Activated CD8-positive, alpha-beta memory T cell treated with anti-CD3 and anti-CD28 coated beads for 36 hours (primary cell): ENCODE data around the gene LFNG. TPM values are rescaled to one million over a fixed set of nuclear protein-coding genes. Genes with fewer than 3 reads are reported as not detected.
"Not testable (repeated sequence)": the region's sequence is repeated elsewhere in the genome, so short reads cannot be mapped to it uniquely, and the experiment has no call there.

ENCODE experiments used
- CTCF ChIA-PET: fragments of 350-600 bp; sonication (Branson Sonifier 250); formaldehyde crosslinking; loops from one replicate; lab custom pipeline; 2021; ENCODE audit warnings: antibody characterized with exemption; lab: Charles Lee
- POLR2A ChIA-PET: fragments of 350-600 bp; sonication (Branson Sonifier 250); formaldehyde crosslinking; loops from one replicate; lab custom pipeline; 2021; ENCODE audit warnings: antibody characterized with exemption; lab: Charles Lee
- total RNA-seq, 2 experiments: library from RNA; stranded (reverse); gene quantifications; one replicate each; pipeline ENCODE4 v1.2.3, GENCODE V29; 2021

LFNG gene
- total RNA-seq, 2 experiments from 2014 or later = 22.4 to 24.2 TPM

DNA sequence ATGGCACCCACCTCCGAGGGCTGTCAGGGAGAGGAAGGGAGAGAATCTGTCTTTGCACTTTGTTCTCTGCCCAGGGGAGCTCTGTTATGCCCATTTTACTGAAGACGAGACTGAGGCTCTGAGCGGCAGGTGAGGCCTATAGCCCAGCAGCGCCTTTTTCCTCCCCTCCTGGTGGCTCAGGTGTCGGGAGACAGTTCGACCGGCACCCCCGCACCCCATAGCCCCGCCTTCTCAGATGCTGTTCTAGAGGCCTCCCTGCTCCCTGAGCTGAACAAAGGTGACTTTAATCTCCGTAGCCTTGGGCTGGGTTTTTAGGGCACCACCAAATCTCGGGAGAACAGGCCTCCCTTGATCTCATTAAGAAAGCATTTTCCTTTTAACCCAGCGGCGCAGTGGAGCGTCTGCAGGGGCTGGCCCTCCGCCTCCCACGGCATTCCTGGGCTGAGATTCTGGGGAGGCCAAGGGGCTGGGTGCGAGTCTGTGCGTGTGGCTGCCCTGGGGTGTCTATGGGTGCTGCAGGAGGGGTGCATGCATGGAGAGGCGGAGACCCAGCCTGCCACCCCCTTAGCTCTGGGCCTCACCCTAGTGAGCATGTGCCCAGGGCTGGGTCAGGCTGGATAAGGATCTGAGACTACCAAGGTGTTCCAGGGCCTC is 3.3 kb downstream of the LFNG start:
- ChIA-PET CTCF (interaction anchor here (0.9 to 1.3 kb wide), 3 partner anchors 30 to 187 kb away, joined by 3 to 6 read pairs (median 3); no protein-coding TSS in a partner anchor), POLR2A (interaction anchor here (0.6 to 1.9 kb wide), 4 partner anchors 12 to 120 kb away, joined by 3 to 5 read pairs (median 4); no protein-coding TSS in a partner anchor)

DNA sequence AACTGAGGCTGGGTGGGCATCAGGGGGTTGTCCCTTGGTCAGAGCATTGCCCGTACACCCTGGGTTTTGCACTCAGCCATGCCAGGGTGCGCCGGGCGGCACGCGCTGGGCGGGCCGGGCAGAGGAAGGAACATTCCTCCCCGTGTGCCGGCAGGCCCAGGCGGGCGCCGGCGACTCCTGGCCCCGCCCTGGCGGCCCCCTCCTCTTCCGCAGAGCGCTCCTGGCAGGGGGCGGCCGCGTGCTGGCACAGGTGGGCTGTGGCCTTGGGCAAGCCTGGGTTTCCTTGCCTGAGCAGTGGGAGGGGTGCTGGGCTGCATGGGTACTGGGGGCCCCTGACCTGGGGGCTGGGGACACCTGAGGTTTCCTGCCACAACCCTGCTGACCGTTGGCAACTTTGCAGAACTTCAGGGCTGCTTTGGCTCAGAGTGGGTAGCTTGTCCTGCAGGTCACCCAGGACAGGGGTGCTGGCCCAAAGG is 3.9 kb downstream of the LFNG start:
- CTCF ChIA-PET = interaction anchor here (0.9 to 1.0 kb wide), 2 partner anchors 30 to 36 kb away, joined by 3 read pairs; no protein-coding TSS in a partner anchor
- POLR2A ChIA-PET = interaction anchor here (1.9 kb wide), 1 partner anchor 15 kb away, joined by 5 read pairs; no protein-coding TSS in a partner anchor

GRCh38 chr7:2523941-2524807 is 4.6 kb downstream of the LFNG start:
- ChIA-PET POLR2A (no interaction called here), CTCF (no interaction called here)

- ChIA-PET POLR2A (no interaction called here), CTCF (no interaction called here)
These were observed 5.5 kb downstream of the LFNG start for GRCh38 chr7:2524808-2525657.

DNA sequence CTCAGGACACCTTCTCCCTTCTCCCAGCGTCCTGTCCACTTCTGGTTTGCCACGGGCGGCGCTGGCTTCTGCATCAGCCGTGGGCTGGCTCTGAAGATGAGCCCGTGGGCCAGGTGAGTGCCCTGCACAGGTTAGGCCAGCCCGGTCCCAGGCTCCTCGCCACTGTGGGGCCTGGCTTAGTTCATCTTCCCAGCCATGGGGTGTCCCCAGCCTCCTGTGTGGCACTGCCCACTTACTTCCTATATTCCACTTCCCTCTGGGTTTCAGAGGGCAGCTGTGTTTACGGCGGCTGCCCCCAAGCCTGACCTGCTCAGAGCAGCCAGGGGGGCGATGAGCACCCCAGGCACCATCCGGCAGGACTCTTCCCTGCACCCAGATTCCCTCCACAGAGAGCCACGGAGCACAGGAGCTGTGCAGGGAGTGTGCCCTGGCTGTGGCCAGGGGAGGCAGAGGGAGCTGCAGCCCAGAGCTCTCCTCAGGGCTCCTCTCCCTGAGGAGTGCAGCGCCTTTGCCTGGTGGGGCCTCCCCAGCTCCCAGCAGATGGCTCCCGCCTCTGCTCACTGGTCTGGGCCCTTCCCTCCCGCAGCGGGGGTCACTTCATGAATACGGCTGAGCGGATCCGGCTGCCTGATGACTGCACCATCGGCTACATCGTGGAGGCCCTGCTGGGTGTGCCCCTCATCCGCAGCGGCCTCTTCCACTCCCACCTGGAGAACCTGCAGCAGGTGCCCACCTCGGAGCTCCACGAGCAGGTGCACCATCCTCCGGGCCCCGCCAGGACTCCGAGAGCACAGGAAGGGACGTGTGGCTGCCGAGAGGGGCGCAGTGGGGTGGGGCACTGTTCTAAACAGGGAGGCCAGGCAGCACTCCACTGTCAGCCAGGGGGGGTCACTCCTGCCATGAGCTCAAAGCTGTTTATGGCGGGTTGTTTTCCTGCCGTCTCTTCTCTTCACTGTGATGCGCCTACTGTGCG is 6.4 kb downstream of the LFNG start:
- POLR2A ChIA-PET = interaction anchor here (1.0 kb wide), 1 partner anchor 17 kb away, joined by 3 read pairs; no protein-coding TSS in a partner anchor
- CTCF ChIA-PET = no interaction called here

- ChIA-PET POLR2A (interaction anchor here (0.6 to 1.0 kb wide), 2 partner anchors 18 to 147 kb away, joined by 3 read pairs; no protein-coding TSS in a partner anchor), CTCF (no interaction called here)
These were observed 7.3 kb downstream of the LFNG start for GRCh38 chr7:2526659-2527504.

GRCh38 chr7:2527505-2528467 is 8.2 kb downstream of the LFNG start:
- CTCF ChIA-PET = no interaction called here
- POLR2A ChIA-PET = interaction anchor here (1.3 kb wide), 1 partner anchor 17 kb away, joined by 3 read pairs; no protein-coding TSS in a partner anchor

- POLR2A ChIA-PET = interaction anchor here (1.0 to 2.2 kb wide), 3 partner anchors 12 to 19 kb away, joined by 3 to 9 read pairs (median 3); no protein-coding TSS in a partner anchor
- CTCF ChIA-PET = no interaction called here
These were observed 9.0 kb downstream of the LFNG start for GRCh38 chr7:2528481-2529095.

DNA sequence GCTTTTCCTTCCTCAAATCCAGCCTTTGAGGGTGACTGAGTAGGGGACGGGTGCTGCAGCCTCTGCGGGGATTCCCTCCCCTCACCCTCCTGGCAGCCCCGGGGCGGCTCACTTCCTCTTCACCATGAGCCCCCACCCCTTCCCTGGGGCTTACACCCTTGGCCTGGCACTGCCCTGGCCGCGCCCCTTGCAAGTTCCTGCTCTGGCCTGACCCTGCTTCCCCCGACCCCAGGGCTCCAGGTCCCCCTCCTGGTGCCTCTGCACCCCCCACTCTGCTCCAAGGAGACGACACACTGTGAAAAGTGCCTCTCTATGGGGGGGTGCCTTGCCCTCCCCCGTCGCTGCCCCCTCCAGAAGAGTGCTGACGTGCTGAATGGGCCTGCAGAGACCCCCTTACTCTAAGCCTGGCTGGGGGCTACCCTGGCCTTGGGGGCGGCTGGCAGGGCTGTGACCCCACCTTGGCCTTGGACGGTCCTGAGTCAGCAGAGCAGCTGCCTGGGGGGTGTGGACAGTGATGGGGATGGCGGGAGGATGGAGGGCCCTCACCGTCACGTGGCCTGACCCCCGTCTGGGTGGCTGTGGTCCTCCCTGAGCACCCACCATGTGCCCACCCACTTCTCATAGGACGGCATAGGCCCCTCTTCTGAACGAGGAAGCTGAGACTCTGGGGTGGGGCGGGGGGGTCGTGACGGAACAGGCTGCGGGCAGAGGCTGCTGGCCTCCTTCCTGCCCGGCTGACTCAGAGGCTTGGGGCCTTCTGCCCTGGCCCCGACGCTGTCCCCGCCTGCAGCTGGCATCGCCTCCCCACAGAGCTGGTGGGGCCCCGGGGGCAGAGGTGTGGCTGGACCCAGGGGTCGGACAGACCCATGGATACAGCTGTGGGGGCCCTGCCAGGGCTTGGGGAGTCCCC is 9.8 kb downstream of the LFNG start:
- POLR2A ChIA-PET = interaction anchor here (0.8 to 2.2 kb wide), 5 partner anchors 8 to 229 kb away, joined by 3 to 18 read pairs (median 5); no protein-coding TSS in a partner anchor
- CTCF ChIA-PET = no interaction called here

DNA sequence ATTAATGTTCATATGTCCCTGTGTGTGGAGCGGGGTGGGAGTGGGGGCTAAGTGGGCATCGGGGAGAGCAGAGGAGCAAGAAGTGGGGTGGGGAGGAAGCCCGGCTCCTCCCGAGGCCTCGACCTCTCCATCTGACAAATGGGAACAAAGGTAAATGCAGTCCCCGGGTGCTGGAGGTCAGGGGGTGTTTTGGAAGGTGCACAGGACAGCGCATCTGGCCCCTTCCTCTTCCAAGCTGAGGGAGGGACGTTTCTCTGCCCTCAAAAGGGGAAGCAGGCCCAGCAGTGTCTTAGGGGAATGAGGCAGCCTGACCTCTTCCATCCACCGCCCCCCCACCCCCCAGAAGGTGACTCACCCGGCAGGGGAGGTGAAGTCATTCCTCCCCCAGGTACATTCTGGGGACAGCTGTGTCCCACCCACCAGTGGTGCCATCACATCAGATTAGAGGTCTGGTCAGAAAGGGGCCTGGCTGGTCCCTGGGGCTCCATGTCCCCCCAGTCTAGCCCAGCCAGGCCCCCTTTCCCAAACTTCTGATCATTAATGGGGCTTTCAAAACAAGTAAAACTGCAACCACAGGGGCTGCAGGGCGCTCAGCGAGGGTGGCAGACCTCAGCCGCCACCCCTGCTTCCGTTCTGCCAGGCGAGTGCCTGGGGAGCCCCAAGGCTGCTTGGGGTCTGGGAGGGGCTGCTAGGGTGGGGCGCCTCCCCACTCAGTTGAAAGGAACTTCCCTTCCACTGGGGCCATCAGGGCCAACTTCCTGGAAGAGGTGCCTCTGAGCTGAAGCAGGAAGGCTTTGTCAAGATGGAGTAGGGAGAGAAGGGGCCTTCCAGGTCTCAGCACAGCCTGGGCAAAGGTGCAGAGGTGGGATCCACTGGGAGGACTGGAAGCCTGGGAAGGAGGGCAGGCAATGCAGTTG is 10.8 kb downstream of the LFNG start:
- ChIA-PET POLR2A (interaction anchor here (0.6 to 2.2 kb wide), 4 partner anchors 9 to 228 kb away, joined by 5 to 18 read pairs (median 8); no protein-coding TSS in a partner anchor), CTCF (no interaction called here)

DNA sequence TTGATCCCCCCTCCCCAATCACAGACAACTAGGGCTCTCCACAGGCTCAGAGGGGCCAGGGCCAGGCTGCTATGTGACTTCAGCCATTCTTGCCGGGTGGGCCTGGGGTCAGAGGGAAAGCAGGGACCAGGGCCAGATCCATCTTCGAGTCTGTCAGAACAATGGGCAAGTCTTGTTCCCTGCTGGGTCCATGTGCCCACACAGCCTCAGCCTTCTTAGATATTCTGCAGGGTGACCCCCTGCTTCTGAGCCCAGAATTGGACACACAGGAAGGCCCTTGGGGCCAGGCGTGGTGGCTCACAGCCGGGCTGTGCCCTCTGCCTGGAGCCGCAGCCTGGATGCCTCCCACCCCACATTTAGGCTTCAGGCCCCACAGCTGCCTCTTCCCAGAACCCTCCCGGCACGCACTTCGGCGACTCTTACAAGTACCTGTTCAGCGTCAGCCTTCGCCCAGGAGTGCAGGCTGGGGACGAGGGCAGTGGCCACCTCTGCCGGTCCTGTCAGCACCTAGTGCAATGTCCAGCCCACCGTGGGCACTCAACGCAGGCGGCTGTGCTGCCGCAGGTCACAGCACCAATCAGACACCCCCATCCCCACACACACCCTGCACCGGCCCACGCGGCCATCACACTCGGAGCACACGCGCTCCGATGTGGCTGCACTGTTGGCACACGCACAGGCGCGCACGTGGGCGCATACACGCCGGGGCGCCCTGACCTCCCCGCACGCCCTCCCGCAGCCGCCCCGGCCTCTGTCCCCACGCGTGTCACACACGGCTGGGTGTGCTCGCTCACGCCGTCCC is 11.6 kb downstream of the LFNG start:
- POLR2A ChIA-PET = interaction anchor here (2.2 kb wide), 1 partner anchor 10 kb away, joined by 18 read pairs; no protein-coding TSS in a partner anchor
- CTCF ChIA-PET = not testable (repeated sequence)

GRCh38 chr7:2531796-2532110 is 12.2 kb downstream of the LFNG start:
- POLR2A ChIA-PET = not testable (repeated sequence)

More at GRCh38 chr7:2531796-2532110, 12.2 kb downstream of the LFNG start:
- CTCF ChIA-PET = not testable (repeated sequence)
